Measurements from ENCODE around the gene WDR59. TPM values are rescaled to one million over a fixed set of nuclear protein-coding genes. Genes with fewer than 3 reads are reported as not detected.

WDR59 gene
- polyA plus RNA-seq, 2 of the 4 experiments (the other 2 are of a cell fraction) = 33.4 to 52.2 TPM

GRCh38 chr16:74899816-74900215 is 85.1 kb downstream of the WDR59 start:
- POLR2A ChIA-PET = no interaction called here
- no peak for ATAC-seq
- H3K9me3 ChIP-seq = no peaks in the 10 kb centered on the region
- peaks cover 10% of the 10 kb centered on the region for H3K4me1 ChIP-seq
- DNase-seq (ENCODE audit: low read depth in 1 of 2, low spot score in 1 of 2) = no peak
- H3K4me2 ChIP-seq = no peak overlapping the region
- TF ChIP-seq CTCF (IDR thresholded peaks at IDR 0.05) (no peak), CBX8 (IDR thresholded peaks at IDR 0.05) (no peak), HOXB13 (CRISPR knock-in tag; IDR thresholded peaks at IDR 0.05; ENCODE audit: low read depth) (no peak), CBX2 (IDR thresholded peaks at IDR 0.05; ENCODE audit: borderline replicate concordance, low read depth) (no peak), NR3C1 (IDR thresholded peaks at IDR 0.05) (no peak), MYC (IDR thresholded peaks at IDR 0.05; ENCODE audit: borderline replicate concordance, low read length) (no peak), BHLHE40 (IDR thresholded peaks at IDR 0.05; ENCODE audit: low read depth, low read length) (no peak), NPAS2 (CRISPR knock-in tag; IDR thresholded peaks at IDR 0.05; ENCODE audit: borderline replicate concordance) (no peak), RAD21 (conservative IDR thresholded peaks at IDR 0.05 in 1 of 2, IDR thresholded peaks at IDR 0.05 in 1 of 2) (no peak), RNF2 (IDR thresholded peaks at IDR 0.05; ENCODE audit: borderline replicate concordance, low read depth) (no peak), GATA3 (IDR thresholded peaks at IDR 0.05; ENCODE audit: borderline replicate concordance) (no peak), SREBF2 (IDR thresholded peaks at IDR 0.05) (no peak), MAFK (IDR thresholded peaks at IDR 0.05; ENCODE audit: partially characterized antibody) (no peak)
- TF ChIP-seq, protein P1, sequence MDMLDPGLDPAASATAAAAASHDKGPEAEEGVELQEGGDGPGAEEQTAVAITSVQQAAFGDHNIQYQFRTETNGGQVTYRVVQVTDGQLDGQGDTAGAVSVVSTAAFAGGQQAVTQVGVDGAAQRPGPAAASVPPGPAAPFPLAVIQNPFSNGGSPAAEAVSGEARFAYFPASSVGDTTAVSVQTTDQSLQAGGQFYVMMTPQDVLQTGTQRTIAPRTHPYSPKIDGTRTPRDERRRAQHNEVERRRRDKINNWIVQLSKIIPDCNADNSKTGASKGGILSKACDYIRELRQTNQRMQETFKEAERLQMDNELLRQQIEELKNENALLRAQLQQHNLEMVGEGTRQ (IDR thresholded peaks at IDR 0.05) = no peak
- FAIRE-seq = no peak
- CTCF ChIA-PET = interaction anchor here (0.8 to 1.9 kb wide), 2 partner anchors 37 to 210 kb away, joined by 3 to 7 read pairs; no protein-coding TSS in a partner anchor
- no peak overlapping the region for H3K4me3 ChIP-seq
- 94% methylated on average over 4 of the region's 4 CpGs for WGBS (ENCODE audit: missing lambda C conversion rate)
- no peak overlapping the region for H3K27ac ChIP-seq

DNA sequence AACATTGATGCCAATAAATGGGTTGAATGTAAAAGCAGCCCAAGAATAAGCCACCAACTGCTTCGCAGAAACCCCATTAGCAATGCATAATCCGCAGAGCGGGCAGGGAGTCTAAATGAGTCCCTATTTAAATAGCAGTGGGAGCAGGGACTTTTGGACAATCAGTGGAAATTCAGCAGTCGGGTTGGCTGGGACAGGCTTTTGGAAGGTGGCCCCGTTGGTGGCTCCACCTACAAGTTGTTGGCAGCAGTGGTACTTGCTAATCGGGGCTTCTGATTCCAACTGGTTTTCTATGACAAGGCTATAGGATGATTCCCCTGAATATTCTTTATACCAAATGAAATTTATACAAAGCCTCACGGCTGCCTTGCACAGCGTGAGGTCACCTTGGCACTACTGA is 86.3 kb downstream of the WDR59 start:
- CTCF ChIA-PET = interaction anchor here (1.9 kb wide), 1 partner anchor 36 kb away, joined by 7 read pairs; no protein-coding TSS in a partner anchor
- Histone ChIP-seq H3K9me3 (no peaks in the 10 kb centered on the region), H3K4me2 (no peak overlapping the region), H3K4me1 (peaks cover 10% of the 10 kb centered on the region), H3K4me3 (no peak overlapping the region), H3K27ac (no peak overlapping the region)
- no peak for DNase-seq (ENCODE audit: low read depth in 1 of 2, low spot score in 1 of 2)
- ATAC-seq = no peak
- POLR2A ChIA-PET = no interaction called here
- FAIRE-seq = no peak
- 94% methylated on average over 8 of the region's 8 CpGs for WGBS (ENCODE audit: missing lambda C conversion rate)
- TF ChIP-seq HOXA7 (CRISPR knock-in tag; IDR thresholded peaks at IDR 0.05) = no peak
- no peak for TF ChIP-seq ZC3H11A (IDR thresholded peaks at IDR 0.05)
- no peak for TF ChIP-seq KDM5A (IDR thresholded peaks at IDR 0.05)
- TF ChIP-seq EHMT2 (IDR thresholded peaks at IDR 0.05; ENCODE audit: low read depth) = no peak
- TF ChIP-seq FOSL2 (IDR thresholded peaks at IDR 0.05) = no peak
- no peak for TF ChIP-seq FOSL2 (CRISPR knock-in tag; IDR thresholded peaks at IDR 0.05)
- TF ChIP-seq CEBPB (IDR thresholded peaks at IDR 0.05) = no peak
- no peak for TF ChIP-seq MAX (IDR thresholded peaks at IDR 0.05)
- no peak for TF ChIP-seq MYC (IDR thresholded peaks at IDR 0.05; ENCODE audit: borderline replicate concordance, low read length)
- TF ChIP-seq HEYL (CRISPR knock-in tag; IDR thresholded peaks at IDR 0.05) = no peak
